Choroid plexus epithelial cell (primary cell): Measurements from ENCODE around the gene CD274.
"Not testable (repeated sequence)": the region's sequence is repeated elsewhere in the genome, so short reads cannot be mapped to it uniquely, and the experiment has no call there.

Experiments
- DNase-seq: peaks from one replicate; pipeline ENCODE4 v3.0.0-alpha.2; 2010; ENCODE audit warnings: low read depth
- H3K4me3 ChIP-seq: 2 replicates; pipeline ENCODE4 v1.5.1; 2011; ENCODE audit warnings: low read depth, mild to moderate bottlenecking, control low read depth, low read length, moderate library complexity
- TF ChIP-seq, protein P1 (sequence below): conservative IDR thresholded peaks from 2 replicates; pipeline ENCODE4 v1.5.1; 2011; ENCODE audit warnings: low read depth, mild to moderate bottlenecking, control low read depth, inconsistent platforms, low read length, moderate library complexity

Gene CD274

DNA sequence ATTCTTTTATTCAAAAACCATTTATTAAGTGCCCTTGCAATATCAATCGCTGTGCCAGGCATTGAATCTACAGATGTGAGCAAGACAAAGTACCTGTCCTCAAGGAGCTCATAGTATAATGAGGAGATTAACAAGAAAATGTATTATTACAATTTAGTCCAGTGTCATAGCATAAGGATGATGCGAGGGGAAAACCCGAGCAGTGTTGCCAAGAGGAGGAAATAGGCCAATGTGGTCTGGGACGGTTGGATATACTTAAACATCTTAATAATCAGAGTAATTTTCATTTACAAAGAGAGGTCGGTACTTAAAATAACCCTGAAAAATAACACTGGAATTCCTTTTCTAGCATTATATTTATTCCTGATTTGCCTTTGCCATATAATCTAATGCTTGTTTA, 18.5 kb downstream of the CD274 start:
- no peak overlapping the region for H3K4me3 ChIP-seq
- no peak for DNase-seq
- TF ChIP-seq, protein P1, sequence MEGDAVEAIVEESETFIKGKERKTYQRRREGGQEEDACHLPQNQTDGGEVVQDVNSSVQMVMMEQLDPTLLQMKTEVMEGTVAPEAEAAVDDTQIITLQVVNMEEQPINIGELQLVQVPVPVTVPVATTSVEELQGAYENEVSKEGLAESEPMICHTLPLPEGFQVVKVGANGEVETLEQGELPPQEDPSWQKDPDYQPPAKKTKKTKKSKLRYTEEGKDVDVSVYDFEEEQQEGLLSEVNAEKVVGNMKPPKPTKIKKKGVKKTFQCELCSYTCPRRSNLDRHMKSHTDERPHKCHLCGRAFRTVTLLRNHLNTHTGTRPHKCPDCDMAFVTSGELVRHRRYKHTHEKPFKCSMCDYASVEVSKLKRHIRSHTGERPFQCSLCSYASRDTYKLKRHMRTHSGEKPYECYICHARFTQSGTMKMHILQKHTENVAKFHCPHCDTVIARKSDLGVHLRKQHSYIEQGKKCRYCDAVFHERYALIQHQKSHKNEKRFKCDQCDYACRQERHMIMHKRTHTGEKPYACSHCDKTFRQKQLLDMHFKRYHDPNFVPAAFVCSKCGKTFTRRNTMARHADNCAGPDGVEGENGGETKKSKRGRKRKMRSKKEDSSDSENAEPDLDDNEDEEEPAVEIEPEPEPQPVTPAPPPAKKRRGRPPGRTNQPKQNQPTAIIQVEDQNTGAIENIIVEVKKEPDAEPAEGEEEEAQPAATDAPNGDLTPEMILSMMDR, result no peak

DNA sequence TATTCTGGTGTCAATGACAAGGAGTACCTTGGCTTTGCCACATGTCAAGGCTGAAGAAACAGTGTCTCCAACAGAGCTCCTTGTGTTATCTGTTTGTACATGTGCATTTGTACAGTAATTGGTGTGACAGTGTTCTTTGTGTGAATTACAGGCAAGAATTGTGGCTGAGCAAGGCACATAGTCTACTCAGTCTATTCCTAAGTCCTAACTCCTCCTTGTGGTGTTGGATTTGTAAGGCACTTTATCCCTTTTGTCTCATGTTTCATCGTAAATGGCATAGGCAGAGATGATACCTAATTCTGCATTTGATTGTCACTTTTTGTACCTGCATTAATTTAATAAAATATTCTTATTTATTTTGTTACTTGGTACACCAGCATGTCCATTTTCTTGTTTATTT, 19.8 kb downstream of the CD274 start:
- no peak for DNase-seq
- no peak overlapping the region for H3K4me3 ChIP-seq
- TF ChIP-seq, protein P1, result no peak

DNA sequence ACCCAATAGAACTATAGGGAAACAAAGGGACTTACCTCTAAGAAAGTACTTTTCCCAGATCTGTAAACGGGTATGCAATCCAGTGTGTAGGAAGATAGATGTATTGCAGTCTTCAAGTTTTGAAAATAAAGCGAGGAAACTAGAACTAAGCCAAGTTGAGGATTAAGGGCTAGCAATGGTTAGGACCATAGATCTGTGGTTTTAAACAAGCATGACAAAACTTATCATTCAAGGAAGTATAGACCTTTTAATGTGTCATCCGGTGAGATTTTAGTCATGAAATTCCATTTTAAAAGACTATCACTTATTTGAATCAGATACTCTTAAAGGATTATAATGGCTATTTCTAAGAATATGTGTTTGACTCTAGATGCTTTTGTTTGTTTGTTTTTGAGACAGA, 20.5 kb downstream of the CD274 start:
- H3K4me3 ChIP-seq, result no peak overlapping the region
- DNase-seq, result no peak

DNA sequence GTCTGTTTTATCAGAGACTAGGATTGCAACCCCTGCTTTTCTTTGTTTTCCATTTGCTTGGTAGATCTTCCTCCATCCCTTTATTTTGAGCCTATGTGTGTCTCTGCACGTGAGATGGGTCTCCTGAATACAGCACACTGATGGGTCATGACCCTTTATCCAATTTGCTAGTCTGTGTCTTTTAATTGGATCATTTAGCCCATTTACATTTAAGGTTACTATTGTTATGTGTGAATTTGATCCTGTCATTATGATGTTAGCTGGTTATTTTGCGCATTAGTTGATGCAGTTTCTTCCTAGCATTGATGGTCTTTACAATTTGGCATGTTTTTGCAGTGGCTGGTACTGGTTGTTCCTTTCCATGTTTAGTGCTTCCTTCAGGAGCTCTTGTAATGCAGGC, 25.3 kb downstream of the CD274 start:
- H3K4me3 ChIP-seq, DNase-seq: not testable (repeated sequence)

More for the DNA sequence above, 20.5 kb downstream of the CD274 start:
- TF ChIP-seq, protein P1, result no peak

DNA sequence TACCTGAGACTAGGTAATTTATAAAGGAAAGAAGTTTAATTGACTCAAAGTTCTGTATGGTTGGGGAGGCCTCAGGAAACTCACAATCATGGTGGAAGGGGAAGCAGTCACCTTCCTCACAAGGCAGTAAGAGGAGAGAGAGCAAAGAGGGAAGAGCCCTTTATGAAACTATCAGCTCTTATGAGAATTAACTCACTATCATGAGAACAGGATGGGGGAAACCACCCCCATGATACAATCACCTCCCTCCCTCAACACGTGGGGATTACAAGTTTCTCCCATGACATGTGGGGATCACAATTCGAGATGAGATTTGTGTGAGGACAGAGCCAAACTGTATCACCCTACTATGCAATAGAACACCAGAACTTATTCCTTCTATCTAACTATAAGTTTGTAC, 27.9 kb downstream of the CD274 start:
- DNase-seq, result no peak
- TF ChIP-seq, protein P1, result no peak
- H3K4me3 ChIP-seq, result no peak overlapping the region

DNA sequence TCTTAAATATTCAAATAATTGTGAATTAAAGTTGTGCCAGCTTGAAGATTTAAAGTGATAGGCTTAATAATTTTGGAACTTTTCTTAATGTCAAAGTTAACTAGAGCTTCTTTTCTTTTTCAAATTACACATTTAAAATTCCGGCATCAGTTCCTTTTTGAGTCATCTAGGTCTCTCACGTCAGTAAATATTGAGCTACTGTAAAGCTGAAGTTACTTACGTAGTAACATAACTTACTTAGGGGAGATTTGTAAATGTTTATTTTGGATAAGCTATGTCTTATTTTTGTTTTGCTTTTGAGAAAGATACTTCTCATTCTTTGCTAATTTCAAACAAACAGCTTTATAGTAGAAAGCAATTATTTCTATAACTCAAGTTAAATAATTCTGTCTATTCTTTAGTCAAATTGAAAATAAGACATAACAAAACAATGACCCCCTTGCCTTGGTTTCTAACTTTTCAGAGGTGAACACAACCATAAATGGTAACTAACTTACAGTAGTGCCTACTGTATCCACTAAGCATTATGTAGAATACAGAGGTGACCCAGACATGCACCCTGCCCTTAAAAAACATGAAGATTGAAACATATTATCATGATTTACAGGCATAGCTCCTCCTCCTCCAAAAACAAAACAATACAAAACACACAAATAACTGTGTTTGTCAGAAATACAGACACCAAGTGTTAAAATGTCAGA, 29.8 kb downstream of the CD274 start:
- no peak for DNase-seq
- H3K4me3 ChIP-seq, result no peak overlapping the region
- TF ChIP-seq, protein P1, result no peak

DNA sequence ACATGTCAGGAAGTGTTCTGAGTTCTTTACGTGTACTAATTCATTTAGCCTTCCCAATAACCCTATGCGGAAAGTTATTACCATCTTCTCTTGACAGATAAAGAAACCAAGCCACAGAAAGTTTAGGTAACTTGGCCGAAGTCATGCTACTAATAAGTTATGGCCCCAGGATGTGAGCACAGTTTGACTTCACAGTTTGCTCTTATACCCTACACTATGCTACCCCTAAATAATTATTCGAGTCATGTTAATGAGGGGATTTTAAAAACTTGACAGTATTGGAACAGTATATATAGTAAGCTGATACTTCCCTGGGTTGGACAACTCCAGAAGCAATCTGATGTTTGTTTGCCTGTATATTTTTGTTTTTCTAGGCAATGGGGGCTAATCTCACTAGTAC, 30.6 kb downstream of the CD274 start:
- TF ChIP-seq, protein P1, result no peak
- no peak overlapping the region for H3K4me3 ChIP-seq
- no peak for DNase-seq
